Activated CD8-positive, alpha-beta memory T cell treated with anti-CD3 and anti-CD28 coated beads for 24 hours (primary cell): Measurements from ENCODE around the gene GTF2F2.
A peak's percentile ranks its signal among the peaks of the same experiment; 100 is the strongest.
"Not testable (repeated sequence)": the region's sequence is repeated elsewhere in the genome, so short reads cannot be mapped to it uniquely, and the experiment has no call there.

ENCODE experiments used
- DNase-seq: peaks from one replicate; pipeline ENCODE4 v3.0.0-alpha.2; 2020

Gene GTF2F2

GRCh38 chr13:45257638-45258333 is 137.5 kb downstream of the GTF2F2 start:
- DNase-seq = no peak

DNA sequence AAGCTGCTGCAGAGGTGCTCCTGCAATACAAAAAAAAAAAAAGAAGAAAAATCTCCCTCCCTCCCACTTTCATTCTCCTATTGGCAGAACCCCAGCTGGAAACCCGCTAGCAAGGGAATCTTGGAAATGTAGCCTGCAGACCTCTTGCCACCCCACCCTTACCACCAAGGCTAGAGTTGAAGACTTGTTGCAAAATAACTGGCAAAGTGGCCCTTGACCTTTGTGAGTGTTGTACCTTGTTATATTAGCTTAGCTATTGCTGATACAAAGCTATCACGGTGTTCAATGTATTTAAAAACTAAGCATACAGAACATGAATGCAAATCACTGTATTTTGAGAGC is 138.0 kb downstream of the GTF2F2 start:
- DNase-seq = no peak

- no peak for DNase-seq
Observed at GRCh38 chr13:45267215-45267614, 146.9 kb downstream of the GTF2F2 start.

- DNase-seq = no peak
Observed at GRCh38 chr13:45269204-45269603, 148.9 kb downstream of the GTF2F2 start.

- no peak for DNase-seq
Observed at GRCh38 chr13:45276913-45277312, 156.6 kb downstream of the GTF2F2 start.

DNA sequence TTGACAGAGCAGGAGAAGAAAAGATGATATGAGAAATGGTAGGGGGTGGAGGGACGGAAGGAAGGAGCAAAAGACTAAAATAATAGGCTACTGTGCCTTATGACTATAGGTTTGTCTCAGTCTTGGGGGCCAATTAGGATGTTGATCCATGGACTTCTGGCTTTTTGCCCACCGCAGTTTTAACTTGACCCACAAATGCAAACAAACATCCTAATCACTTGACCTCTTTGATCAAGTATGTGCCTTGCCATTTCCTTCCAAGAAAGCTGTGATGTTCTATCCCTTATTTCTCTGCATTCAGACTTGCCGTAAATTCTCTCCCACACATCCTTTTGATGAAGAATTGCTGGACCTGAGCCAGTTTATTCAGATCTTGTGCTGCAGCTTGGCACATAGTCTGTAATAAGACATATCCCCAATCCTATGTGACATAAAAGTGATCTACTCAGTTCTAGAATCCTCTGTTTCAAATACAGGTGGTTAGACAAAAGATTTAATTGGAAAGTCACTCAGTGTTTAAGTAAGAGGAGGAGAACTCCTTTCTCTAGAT is 157.9 kb downstream of the GTF2F2 start:
- no peak for DNase-seq

DNA sequence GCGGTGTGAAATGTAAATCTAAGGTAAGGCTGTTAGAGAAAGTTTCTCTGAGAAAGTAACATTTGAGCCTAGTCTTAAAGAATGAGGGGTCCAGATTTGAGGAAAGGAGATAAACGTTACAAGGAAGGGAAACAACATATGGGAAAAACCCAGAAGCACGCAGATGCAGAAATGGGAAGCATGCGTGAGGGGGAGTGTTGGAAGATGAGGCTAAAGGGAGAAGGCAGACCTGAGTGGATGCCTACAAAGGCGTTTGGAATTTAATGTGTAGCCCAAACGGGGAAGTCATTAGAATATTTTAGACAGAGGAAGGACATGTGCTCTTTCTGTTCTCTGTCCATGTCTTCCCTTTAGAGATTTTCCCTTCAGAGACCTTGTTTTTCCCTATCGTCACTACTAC is 159.7 kb downstream of the GTF2F2 start:
- no peak for DNase-seq

DNA sequence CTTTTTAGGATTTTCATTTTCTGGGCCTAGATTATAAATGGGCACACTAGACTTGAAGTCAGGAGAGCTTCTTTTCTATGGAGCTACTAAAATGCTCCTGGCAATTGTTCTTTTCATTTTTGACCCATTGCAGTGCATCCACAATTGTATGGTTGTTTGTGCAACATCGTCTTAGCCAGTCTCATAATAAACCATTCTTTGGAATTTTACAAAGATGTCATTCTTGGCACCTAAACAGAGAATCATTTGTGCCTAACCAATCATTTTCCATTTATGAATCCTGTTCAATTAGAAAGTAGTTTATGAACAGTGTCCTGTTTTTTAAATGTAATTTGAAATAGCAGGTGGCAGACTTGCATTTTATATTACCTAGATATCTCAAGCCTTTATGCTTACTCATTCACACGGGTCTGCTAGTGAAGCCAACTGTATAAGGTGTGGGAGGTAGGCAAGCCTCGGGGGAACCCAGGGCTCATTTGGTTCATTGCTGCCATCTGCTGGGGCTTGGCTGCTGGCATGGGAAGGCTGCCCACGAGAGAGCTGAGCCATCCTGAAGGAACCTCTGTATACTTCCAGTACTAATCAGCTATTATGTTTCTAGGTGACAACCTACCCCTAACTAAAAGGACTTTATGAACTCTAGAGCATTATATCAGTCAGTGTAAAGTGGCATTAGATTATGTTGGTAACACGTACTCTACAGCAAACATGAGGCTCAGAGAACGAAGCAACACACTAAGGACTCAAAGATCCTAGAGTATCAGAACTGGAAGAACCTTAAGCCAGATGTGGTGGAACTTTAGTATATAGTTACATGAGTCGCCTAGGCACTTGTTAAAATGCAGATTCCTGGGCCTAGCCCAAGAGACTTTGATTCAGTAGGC is 160.7 kb downstream of the GTF2F2 start:
- peak; percentile 76 for DNase-seq

DNA sequence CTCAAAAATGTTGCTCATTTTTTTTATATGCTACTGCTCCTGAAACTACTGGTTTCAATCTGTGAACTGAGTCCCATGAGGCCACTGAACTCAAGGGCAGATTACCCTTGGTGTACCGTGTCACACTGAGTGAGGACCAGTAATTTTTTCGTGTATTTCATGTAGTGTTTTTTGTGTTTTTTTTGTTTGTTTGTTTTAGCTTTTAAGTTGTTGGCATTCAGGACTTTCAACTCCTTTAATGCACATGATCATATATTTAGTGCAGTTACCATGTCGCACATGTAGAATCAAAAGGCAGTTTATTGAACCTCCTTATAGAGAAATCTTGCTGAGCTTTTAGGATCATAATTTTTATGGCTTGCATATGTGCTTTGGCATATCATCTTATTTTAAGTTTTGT is 162.7 kb downstream of the GTF2F2 start:
- no peak for DNase-seq

GRCh38 chr13:45289936-45290563 is 169.7 kb downstream of the GTF2F2 start:
- DNase-seq = no peak

GRCh38 chr13:45292176-45292575 is 171.9 kb downstream of the GTF2F2 start:
- no peak for DNase-seq

GRCh38 chr13:45295536-45295935 is 175.2 kb downstream of the GTF2F2 start:
- DNase-seq = peak; percentile 11

GRCh38 chr13:45296259-45296658 is 175.9 kb downstream of the GTF2F2 start:
- DNase-seq = no peak

DNA sequence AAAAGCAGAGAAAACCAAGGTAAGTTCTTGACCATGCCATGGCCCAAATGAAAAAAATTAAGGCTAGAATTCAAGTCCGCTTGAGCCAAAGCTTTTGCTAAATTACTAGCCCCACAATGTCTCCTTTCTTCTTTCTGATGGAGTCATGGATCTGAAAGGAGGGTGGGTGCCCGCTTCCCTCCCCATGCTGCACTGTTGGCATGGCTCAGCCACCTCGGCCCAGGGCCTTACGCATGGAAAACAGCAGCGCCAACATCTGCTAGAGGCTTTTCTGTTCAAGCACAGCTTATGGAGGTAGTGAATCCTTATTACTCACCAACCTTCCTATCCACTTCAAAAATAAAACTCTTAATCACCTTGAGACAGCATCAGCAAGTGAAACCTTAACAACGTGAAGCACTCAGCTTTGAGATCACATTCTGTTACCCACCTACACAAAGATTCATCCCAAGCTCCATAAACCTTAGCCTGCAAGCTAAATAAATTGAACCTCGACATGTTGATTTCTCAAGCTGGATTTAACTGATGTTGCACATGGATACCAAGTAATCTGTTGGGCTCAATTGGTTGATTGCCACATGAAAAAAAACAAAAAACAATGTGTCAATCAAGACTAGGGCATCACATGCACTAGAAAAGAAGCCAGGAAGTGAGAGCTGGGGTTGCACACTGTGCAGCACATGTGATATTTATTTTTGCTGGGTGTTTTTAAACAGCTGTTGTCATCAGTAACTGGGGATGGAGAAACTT is 177.3 kb downstream of the GTF2F2 start:
- DNase-seq = no peak

DNA sequence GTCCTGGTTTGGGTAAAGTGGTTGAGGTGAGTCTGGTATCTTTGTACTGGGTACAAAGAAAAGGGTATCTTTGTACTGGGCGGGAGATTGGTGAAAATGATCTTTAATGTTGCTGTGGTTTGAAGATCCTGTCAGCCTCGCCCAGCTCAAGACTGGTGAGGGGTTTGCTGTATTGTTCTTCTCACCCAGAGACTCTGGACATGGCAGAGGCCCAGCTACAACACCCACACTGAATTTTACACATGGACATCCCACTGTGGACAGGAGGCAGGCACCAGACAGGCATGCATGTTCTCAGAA is 177.8 kb downstream of the GTF2F2 start:
- peak; percentile 54 for DNase-seq

- not testable (repeated sequence) for DNase-seq
Observed at GRCh38 chr13:45298550-45298949, 178.2 kb downstream of the GTF2F2 start.

DNA sequence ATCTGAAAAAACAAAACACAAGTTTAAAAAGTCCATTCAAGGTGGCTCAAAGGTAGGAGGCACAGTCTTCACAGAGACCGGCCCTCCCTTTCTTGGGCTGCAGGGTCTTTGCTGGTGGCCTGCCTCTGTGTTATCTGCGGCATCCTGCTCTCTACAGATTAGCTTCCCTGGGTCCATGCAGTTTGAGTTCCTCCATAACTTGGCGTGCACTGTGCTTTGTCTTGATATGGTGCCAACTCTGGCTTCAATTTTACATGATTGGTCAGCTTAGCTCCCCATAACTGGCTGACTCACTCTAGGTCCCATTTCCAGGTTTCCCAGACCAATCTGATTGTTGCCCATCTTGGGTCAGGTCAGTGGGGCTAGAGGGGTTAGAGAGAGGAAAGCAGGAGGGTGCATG is 178.9 kb downstream of the GTF2F2 start:
- peak; percentile 48 for DNase-seq

DNA sequence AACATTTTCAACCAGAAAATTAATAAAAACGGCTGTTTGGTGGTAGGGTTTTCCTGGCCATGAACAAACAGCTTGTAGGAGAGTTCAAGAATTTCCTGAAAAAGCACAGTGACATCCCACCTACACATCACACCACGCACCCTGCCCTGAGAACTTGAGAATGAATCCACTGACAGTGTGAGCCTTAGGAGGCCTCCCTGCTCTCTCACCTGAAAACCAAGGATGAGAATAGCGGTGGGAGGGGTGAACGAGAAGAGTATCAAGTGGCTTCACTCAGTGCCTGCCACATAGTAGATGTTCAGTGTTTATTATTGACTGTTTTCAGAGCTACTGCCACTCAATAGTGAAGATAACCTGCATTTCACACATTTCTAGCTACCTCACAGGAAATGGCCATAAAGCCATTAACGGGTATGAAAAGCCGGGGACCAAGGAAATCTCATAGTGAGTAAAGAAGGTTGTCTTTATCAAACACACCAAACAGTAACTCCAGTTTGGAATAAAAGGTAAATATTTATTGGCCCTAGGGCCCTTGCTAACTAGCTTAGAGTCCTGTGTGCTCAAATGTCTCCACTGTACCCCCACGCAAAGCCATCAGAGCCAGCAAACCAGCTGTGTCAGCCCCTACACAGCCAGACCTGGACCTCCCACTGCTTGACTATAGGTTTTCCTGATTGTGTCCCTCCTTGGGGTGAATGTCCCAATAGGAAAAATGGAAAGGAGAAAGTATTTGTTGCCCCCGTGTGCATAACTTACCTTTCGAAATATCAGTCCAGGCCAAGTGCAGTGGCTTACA is 180.1 kb downstream of the GTF2F2 start:
- DNase-seq = no peak

- no peak for DNase-seq
Observed at GRCh38 chr13:45301263-45301662, 181.0 kb downstream of the GTF2F2 start.

DNA sequence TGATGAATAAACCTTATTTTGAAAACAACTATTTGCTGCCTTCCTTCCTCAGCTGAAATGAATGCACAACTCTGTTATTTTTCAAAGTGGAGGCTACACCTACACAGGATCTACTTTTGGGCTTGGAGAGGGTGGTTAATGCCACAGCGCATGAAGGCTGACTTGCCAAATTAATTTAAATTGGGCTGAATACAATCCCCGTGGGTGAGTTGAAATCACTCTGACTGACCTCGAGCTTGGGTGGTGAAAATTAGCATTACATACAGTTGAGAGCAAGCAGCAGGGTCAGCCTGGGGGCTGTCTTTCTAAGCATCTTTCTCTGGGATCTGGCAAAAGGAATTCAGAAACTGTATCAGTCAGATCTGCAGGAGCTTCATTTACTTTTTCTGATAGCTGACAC is 182.2 kb downstream of the GTF2F2 start:
- DNase-seq = no peak

DNA sequence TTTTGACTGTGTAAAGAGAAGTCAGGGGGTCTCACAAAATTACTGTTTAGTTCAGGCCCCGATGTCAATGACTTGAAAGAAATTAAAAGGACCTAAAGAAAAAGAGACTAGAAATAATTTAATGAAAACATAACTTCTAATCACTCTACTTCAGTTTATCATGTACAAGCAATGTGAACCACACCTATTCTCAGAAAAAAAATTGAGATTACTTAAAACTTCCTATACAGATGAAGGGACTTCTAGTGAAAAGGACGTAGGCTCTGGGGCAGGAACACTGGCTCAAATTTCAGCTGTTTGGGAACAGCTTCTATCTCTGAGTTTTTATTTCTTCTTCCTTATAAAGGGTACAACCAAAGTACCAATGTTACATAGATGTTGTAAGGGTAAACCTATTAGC is 182.7 kb downstream of the GTF2F2 start:
- DNase-seq = no peak

DNA sequence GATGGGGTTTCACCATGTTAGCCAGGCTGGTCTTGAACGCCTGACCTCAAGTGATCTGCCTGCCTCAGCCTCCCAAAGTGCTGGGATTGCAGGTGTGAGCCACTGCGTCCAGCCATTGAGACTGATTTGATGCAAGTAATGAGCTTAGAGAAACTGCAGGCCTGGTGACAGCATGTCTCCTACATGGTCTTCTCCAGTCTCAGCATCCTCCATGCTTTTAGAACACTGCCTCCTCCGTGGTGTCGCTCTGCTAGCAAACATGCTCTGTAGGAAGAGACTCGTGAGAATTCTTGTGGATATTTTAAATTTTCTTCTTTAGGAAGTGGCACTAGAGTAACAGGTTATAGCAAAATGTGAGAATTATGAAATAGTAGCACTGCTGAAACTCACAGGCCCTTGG is 183.6 kb downstream of the GTF2F2 start:
- no peak for DNase-seq
